Osteoblast (primary cell): Measurements from ENCODE around the gene SND1. TPM values are rescaled to one million over a fixed set of nuclear protein-coding genes. Genes with fewer than 3 reads are reported as not detected.

Experiments used
- DNase-seq: peaks from one replicate; pipeline ENCODE4 v3.0.0; 2011; ENCODE audit warnings: low spot score, mixed read lengths; ENCODE audit not compliant: insufficient read length; ENCODE audit errors: missing footprints
- H2AFZ ChIP-seq: 2 replicates; pipeline ENCODE4 v1.6.0; 2011; ENCODE audit warnings: mild to moderate bottlenecking, low read length
- H3K27ac ChIP-seq: 2 replicates; pipeline ENCODE4 v1.5.1; 2011; ENCODE audit warnings: mild to moderate bottlenecking, low read depth, low read length, moderate library complexity
- H3K27me3 ChIP-seq: 2 replicates; pipeline ENCODE4 v1.6.0; 2012; ENCODE audit warnings: mild to moderate bottlenecking, control low read depth, inconsistent platforms, low read length, moderate library complexity; ENCODE audit not compliant: insufficient read depth
- H3K36me3 ChIP-seq: 2 replicates; pipeline ENCODE4 v1.5.1; 2011; ENCODE audit warnings: mild to moderate bottlenecking, low read length, control low read depth, moderate library complexity; ENCODE audit not compliant: insufficient read depth
- H3K4me1 ChIP-seq: 2 replicates; pipeline ENCODE4 v1.5.1; 2011; ENCODE audit warnings: mild to moderate bottlenecking, low read length, control low read depth, moderate library complexity; ENCODE audit not compliant: insufficient read depth
- H3K4me2 ChIP-seq: 2 replicates; pipeline ENCODE4 v1.6.0; 2011; ENCODE audit warnings: mild to moderate bottlenecking, low read length; ENCODE audit not compliant: insufficient read depth
- H3K4me3 ChIP-seq: fragments of 200-600 bp; sonication (generic); 3 replicates; pipeline ENCODE4 v1.5.1; 2012; ENCODE audit warnings: mild to moderate bottlenecking, low read length, inconsistent platforms; ENCODE audit not compliant: insufficient read depth
- H3K79me2 ChIP-seq: 2 replicates; pipeline ENCODE4 v1.6.0; 2012; ENCODE audit warnings: mild to moderate bottlenecking, low read length, control low read depth, inconsistent platforms; ENCODE audit not compliant: insufficient read depth
- H3K9me3 ChIP-seq: 2 replicates; pipeline ENCODE4 v1.5.1; 2011; ENCODE audit warnings: low read depth, low read length, control low read depth
- H4K20me1 ChIP-seq: 2 replicates; pipeline ENCODE4 v1.6.0; 2012; ENCODE audit warnings: mild to moderate bottlenecking, low read length, control low read depth; ENCODE audit not compliant: insufficient read depth
- total RNA-seq: library from RNA; depleted of rRNA; stranded (reverse); fragments of >200 nt; gene quantifications from 2 replicates; pipeline ENCODE4 v1.2.3, GENCODE V29; 2012
- TF ChIP-seq, protein P1 (sequence below): IDR thresholded peaks from 2 replicates; pipeline ENCODE4 v1.5.1; 2011; ENCODE audit warnings: mild to moderate bottlenecking, low read depth, low read length, moderate library complexity; ENCODE audit errors: extremely low read depth

The SND1 gene
- total RNA-seq, 1 donor, result 257 TPM

DNA sequence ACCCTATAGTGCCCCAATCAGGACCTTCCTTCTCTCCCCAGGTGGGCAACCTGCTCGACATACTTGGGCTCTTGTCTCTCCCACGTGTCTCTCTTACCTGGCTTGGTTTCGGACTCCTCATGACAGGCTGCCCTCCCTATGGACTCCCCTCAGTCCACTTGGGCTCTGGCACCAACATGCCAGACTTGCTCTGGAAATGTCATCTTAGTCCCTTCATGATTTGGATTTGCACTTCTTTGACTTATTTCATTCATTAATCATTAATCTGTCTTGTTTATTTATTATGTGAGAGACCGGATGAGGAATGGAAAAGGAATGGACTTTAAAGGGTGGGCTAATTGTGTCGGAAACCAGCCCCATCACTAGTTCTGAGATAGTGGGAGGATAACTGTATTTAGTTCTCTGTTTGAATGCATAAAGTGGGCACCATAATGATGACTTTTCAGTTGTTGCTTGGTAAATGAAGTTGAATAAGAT is 108.0 kb downstream of the SND1 start:
- Histone ChIP-seq H4K20me1 (peaks cover 49% of the 10 kb centered on the region), H3K4me1 (no peaks in the 10 kb centered on the region), H3K4me3 (no peak overlapping the region), H3K4me2 (no peak overlapping the region), H3K79me2 (peaks cover 92% of the 10 kb centered on the region), H3K36me3 (no peaks in the 10 kb centered on the region), H3K27me3 (no peaks in the 10 kb centered on the region), H2AFZ (no peak overlapping the region), H3K27ac (no peak overlapping the region), H3K9me3 (no peaks in the 10 kb centered on the region)
- TF ChIP-seq, protein P1, sequence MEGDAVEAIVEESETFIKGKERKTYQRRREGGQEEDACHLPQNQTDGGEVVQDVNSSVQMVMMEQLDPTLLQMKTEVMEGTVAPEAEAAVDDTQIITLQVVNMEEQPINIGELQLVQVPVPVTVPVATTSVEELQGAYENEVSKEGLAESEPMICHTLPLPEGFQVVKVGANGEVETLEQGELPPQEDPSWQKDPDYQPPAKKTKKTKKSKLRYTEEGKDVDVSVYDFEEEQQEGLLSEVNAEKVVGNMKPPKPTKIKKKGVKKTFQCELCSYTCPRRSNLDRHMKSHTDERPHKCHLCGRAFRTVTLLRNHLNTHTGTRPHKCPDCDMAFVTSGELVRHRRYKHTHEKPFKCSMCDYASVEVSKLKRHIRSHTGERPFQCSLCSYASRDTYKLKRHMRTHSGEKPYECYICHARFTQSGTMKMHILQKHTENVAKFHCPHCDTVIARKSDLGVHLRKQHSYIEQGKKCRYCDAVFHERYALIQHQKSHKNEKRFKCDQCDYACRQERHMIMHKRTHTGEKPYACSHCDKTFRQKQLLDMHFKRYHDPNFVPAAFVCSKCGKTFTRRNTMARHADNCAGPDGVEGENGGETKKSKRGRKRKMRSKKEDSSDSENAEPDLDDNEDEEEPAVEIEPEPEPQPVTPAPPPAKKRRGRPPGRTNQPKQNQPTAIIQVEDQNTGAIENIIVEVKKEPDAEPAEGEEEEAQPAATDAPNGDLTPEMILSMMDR, result no peak
- DNase-seq, result no peak

DNA sequence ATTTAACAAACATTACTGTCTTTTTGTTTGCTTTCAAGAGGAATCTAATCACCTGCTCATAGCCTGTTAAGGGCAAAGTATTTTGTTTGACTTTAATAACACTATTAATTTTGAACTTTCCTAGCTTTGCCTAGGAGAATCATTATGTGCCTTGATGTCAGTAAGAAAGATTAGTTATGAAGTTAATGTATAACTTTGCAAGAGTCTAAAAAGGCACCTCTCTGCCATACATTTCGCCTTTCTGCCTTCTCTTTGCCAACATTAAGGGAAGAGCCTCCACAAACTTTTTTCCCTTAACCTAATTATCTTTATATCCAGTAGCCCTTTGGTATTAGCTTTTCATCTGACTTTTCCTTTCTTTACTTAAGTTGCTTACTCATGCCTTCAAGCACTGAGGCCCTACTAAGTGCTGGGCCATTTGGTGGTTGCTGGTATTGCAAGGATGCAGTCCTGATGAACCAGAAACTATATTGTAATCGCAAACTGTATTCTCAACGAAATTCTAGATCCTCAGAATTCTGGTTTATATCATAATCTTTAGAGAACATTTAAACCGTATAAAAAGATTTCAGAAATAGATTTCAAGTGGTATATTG is 108.5 kb downstream of the SND1 start:
- H4K20me1 ChIP-seq, result peaks cover 47% of the 10 kb centered on the region

DNA sequence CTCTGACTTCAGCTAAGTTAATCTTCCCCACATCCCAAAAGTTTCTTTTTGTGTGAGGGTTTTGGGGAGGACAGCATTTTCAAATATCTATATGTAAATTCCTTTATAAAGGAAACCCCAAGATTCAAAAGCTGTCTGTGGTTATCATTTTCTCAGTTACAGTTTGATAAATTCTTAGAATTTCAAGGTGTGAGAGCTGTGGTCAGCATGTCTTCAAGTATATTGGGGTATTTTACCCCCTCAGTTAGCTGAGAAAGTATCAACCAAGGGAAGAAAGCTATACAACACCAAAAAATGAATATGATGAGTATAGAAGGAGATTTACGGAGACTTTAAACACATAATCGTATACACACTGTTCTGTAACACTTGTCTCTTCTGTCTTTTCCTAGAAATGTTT is 109.2 kb downstream of the SND1 start:
- TF ChIP-seq, protein P1, result no peak

More for the DNA sequence above, 108.5 kb downstream of the SND1 start:
- H3K4me1 ChIP-seq, result no peaks in the 10 kb centered on the region
- no peaks in the 10 kb centered on the region for H3K9me3 ChIP-seq
- H2AFZ ChIP-seq, result no peak overlapping the region
- no peak overlapping the region for H3K4me3 ChIP-seq
- H3K27me3 ChIP-seq, result no peaks in the 10 kb centered on the region
- H3K4me2 ChIP-seq, result no peak overlapping the region
- H3K27ac ChIP-seq, result no peak overlapping the region
- peaks cover 91% of the 10 kb centered on the region for H3K79me2 ChIP-seq
- H3K36me3 ChIP-seq, result no peaks in the 10 kb centered on the region
- DNase-seq, result no peak
- TF ChIP-seq, protein P1, result no peak

DNA sequence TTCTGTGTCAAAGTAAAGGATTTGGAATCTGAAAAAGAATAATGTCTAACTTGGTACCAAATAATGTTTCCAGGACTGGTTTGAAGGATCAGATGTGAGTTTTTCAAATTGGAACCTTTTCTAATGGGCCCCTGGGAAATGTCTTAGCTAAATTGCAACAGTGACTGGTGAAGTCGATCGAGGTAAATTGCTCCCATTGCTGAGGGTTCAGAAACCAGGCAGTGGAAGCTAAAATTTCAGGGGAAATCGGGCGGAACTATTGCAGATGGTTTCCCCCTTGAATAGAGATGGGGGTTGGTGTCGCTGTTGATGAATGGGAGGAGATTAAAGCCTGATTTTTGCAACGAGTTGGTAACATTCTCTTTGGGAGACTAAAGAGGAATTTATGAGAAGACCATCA is 112.7 kb downstream of the SND1 start:
- Histone ChIP-seq H4K20me1 (peaks cover 48% of the 10 kb centered on the region), H3K27ac (no peak overlapping the region), H3K4me1 (peaks cover 27% of the 10 kb centered on the region), H3K4me2 (no peak overlapping the region), H3K79me2 (peaks cover 83% of the 10 kb centered on the region), H3K4me3 (no peak overlapping the region), H3K27me3 (no peaks in the 10 kb centered on the region), H3K36me3 (peaks cover 4% of the 10 kb centered on the region), H3K9me3 (no peaks in the 10 kb centered on the region), H2AFZ (no peak overlapping the region)
- TF ChIP-seq, protein P1, result no peak
- no peak for DNase-seq

More for the DNA sequence above, 109.2 kb downstream of the SND1 start:
- no peak overlapping the region for H3K4me2 ChIP-seq
- no peak overlapping the region for H3K27ac ChIP-seq
- DNase-seq, result no peak
- H2AFZ ChIP-seq, result no peak overlapping the region
- peaks cover 91% of the 10 kb centered on the region for H3K79me2 ChIP-seq
- H3K4me1 ChIP-seq, result no peaks in the 10 kb centered on the region
- H3K36me3 ChIP-seq, result peaks cover 4% of the 10 kb centered on the region
- H3K4me3 ChIP-seq, result no peak overlapping the region
- peaks cover 47% of the 10 kb centered on the region for H4K20me1 ChIP-seq
- no peaks in the 10 kb centered on the region for H3K9me3 ChIP-seq
- H3K27me3 ChIP-seq, result no peaks in the 10 kb centered on the region
